COR-L47 (cell line): ENCODE measurements around the gene SLMAP.

Experiments used
- DNase-seq: peaks from one replicate; lab custom pipeline; 2025; lab: John Stamatoyannopoulos, UW

SLMAP gene, protein sequence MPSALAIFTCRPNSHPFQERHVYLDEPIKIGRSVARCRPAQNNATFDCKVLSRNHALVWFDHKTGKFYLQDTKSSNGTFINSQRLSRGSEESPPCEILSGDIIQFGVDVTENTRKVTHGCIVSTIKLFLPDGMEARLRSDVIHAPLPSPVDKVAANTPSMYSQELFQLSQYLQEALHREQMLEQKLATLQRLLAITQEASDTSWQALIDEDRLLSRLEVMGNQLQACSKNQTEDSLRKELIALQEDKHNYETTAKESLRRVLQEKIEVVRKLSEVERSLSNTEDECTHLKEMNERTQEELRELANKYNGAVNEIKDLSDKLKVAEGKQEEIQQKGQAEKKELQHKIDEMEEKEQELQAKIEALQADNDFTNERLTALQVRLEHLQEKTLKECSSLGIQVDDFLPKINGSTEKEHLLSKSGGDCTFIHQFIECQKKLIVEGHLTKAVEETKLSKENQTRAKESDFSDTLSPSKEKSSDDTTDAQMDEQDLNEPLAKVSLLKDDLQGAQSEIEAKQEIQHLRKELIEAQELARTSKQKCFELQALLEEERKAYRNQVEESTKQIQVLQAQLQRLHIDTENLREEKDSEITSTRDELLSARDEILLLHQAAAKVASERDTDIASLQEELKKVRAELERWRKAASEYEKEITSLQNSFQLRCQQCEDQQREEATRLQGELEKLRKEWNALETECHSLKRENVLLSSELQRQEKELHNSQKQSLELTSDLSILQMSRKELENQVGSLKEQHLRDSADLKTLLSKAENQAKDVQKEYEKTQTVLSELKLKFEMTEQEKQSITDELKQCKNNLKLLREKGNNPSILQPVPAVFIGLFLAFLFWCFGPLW

DNA sequence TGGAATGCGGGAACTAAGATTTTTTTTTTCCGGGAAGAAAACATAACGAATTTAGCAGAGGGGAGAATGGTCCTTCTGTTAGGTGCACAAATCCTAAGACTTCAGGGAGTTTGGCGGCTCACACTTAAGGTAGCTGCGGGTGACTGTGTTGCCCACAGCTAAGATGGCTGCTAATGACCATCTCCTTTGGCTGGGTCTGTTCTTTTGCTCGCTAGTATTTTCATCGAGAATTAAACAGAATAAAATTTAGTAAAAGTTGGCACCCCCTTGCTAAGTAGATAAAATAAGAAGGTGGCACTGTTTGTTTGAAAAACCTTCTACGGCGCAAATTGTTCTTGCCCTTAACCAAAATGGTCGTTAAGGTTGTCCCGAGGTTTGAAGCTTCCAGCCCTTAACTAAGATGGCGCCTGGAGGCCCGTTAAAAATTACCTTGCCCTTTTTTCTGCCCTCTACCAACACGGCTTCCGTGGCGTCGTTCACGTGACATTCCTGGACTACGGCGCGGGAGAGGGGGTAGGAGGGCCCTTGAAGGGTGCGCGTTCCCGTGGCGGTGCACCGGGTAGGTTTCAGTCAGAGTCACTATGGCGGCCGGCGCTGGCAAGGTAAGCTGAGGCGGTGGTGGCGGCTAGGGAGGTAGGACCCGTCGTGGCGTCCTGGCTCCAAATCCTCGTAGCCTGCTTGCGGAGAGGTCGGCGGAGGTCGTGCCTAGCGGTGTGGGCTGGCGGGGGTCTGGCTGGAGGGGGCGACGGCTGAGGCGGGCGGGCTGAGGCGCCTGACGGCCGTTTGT lies at the start of gene SLMAP:
TSS of gene SLMAP (plus strand) at position 569 of the 787 bp plus-strand sequence. CDS start 1,343 bp downstream, outside the sequence.
- DNase-seq, result peak; percentile 80

DNA sequence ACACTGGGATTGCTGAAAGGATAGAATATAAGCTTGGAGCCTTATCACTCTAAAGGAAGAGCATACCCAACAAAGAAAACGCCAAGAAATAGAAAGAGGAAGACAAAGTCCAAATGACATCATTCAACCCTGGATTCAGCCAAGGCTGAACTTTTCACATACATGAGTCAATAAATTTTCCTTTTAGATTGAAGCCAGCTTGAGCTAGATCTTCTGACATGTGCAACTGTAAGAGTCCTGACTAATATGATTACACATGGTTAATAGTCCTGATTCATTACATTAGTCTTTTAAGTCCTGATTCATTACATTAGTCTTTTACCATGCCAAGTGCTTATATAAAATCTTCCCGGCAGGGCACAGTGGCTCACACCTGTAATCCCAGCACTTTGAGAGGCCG lies 49.6 kb upstream of the SLMAP start:
- DNase-seq, result no peak

DNA sequence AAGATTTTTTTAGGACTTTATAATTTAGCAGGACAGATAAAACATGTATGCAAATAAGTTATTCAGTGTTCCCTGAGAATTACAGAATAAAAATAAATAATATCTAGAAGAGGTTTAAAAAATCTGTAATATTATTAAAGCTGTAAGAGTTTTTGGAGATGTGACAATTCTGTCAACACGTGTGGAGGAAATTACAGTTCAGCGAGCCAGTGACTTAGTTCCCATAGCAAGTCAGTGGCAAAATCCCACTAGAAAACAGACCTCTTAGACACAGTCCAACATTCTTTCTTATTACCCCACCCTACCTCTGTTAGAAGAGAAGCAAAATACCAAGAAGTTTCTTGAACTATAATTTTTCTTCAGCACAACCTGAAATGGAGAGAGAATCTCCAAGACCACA lies 47.1 kb upstream of the SLMAP start:
- DNase-seq, result no peak

DNA sequence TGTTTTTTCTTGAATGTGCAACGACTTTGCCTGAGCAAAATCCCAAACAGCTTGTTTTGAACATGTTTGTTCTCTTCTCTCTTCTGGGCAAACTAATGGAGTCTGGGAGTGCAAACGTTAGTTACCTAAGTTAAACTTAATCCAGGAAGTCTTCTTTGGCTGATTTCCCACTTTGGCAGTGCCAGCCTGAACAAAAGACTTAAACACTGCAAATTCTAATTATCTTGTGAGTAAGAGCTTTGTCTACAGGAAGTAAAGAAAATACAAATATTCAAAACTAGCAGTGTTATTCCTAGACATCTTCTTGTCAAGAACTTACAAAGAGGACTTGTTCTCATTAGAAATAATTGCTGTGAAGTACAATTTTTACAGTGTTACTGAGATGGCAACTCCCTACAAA lies 46.5 kb upstream of the SLMAP start:
- DNase-seq, result no peak

DNA sequence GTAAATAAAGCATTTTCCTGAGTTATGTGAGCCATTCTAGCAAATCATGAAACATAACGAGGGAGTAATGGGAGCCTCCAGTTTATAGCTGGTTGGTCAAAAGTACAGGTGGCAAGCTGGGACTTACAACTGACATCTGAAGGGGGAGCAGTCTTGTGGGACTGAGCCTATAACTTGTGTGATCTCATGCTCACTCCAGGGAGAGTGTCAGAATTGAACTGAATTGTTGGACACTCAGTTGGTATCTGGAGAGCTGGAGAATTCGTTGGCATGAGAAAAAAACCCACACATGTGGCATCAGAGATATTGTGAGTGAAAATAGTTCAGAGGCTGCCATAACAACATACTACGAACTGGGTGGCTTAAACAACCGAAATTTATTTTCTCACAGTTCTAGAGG lies 40.4 kb upstream of the SLMAP start:
- no peak for DNase-seq

DNA sequence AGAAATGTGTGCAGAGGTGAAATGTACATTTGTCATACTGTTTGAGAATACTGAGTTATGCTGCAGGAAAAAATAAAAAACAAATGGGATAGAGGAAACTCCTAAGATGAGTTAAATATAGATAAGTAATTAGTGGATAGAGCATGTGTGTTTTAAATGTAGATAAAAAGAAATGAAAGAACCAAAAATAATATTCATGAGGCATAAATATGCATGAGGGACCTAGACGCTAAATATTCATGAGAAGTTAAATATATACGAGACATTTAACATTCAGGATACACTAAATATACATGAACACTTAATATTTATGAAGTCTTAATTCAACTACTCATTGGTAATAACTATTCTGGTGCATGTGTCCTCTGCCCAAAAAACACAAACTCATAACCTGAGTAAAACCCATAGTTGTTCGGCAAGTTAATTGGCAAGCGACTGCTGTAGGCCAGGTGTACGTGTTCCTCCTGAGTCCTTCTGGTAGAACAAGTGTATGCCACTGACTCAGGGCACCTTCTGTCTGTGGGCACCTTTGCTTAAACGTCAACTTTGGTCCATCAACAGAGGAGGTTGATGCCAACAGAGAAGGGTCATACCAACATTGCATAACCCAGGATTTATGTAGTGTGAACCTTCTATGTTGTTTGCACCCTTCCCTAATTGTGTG lies 38.8 kb upstream of the SLMAP start:
- DNase-seq, result no peak

DNA sequence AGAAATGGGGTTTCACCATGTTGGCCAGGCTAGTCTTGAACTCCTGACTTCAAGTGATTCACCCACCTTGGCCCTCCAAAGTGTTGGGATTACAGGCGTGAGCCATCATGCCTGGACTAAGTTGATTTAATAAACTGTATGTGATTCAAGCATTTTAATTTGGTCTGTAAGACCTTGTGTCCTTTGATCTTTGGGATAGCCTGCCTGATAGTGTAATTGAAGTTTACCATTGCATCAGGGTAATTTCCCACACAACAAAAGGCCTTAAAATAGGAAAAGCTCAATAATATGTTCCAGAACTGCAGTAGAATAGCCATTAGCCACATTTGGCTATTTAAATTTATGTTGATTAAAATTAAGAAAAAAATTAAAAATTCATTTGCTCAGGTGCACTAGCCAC lies 38.0 kb upstream of the SLMAP start:
- no peak for DNase-seq

DNA sequence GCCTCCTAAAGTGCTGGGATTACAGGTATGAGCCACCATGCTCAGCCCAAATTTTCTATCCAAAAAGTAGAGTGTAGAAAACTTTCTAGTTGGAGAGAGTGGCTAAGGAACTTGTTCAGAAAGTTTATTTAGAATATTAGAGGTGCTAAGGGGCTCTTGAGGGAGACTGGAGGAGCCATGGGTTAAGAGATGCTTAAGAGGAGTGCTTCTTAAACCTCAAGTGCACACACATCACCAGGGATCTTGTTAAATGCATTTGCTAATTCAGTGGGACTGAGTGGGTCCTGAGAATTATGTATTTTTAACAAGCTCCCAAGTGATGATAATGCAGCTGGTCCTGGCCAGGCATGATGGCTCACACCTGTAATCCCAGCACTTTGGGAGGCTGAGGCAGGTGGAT lies 29.7 kb upstream of the SLMAP start:
- no peak for DNase-seq

DNA sequence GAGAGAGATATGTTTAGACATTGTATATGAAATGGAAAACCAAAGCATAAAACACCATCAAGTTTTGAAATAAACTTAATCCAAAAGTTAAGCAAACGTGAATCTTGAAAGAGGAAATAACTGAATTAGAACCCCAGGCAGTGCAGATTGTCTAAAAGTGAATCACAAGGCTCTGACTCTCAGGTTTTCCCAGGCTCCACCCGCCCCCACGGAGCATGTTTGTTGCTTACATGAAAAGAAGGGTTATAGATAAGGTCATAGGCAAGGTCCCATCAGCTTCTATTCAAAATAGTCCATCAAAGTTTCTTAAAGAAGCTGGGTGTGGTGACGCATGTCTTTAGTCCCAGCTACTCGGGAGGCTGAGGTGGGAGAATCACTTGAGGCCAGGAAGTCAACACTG lies 29.0 kb upstream of the SLMAP start:
- DNase-seq, result no peak

DNA sequence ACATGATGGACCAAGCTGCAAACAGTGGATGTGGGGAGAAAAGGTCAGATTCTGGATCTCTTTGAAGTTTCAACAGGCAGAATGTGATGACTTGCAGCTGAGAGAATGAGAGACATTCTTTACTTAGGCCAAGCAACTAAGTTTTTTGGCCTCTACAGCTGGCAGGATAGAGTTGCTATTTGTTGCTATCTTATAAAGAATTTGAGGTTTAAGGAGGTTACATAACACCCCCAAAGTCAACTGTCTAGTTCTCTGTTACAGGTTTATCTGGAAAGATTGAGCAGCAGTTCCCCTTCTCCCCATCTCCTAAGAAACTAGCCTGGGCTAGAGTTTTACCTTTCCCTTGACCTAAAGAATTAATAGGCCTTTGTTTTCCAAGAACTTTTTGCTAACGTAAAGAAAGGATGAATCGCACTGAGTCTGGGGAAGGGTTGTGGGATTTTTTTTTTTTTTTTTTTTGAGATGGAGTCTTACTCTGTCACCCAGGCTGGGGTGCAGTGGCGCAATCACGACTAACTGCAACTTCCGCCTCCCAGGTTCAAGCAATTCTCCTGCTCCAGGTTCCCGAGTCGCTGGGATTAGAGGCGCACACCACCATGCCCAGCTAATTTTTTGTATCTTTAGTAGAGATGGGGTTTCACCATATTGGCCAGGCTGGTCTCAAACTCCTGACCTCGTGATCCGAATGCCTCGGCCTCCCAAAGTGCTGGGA lies 26.6 kb upstream of the SLMAP start:
- DNase-seq, result no peak

DNA sequence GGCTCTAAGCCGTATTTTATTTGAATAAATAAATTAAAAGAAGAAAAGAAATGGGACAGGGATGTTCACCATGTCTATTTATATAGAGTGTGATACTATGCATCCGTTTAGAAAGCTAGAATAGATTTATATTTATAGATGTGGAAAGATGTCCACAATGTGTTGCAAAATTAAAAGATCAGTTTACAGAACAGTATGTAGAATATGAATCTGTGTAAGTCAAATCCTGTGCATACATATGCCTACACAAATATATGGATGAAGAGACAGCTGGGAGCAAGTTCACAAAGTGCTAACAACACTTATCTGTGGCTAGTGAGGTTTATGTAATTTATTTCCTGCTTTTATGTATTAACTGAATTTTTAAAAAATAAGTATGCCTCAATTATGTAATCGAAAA lies 25.4 kb upstream of the SLMAP start:
- DNase-seq, result no peak

DNA sequence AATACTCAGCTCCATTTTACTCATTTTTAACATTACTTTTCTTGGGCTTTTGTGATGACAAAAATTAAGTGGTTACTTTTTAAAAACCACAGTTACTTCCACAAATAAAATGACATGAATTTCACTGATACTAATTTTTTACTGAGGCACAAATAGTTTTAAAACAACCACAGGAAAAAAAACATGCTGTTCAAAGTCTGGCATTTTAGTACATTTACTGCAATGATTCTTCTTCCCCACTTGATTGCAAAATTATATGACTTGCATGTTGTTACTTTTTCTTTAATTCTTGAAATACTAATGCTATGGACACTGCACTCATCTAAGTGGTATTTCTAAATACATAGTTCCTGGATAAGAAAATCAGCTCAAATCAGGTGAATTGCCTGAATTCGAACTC lies 24.8 kb upstream of the SLMAP start:
- no peak for DNase-seq

DNA sequence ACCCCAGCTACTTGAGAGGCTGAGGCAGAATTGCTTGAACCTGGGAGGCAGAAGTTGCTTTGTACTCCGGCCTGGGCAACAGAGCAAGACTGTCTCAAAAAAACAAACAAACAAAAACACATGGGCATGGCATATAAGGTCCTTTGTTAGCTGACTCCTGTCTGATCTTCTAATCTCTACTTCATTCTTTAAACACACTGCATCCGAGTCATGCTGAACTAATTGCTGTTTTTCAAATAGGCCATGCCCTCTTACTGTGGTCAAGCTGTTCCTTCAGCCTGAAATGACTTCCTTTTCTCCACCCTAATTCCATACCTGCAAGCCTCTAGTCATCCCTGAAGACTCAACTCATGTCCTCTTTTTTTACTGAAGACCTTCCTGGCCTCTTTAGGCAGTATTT lies 22.3 kb upstream of the SLMAP start:
- no peak for DNase-seq

DNA sequence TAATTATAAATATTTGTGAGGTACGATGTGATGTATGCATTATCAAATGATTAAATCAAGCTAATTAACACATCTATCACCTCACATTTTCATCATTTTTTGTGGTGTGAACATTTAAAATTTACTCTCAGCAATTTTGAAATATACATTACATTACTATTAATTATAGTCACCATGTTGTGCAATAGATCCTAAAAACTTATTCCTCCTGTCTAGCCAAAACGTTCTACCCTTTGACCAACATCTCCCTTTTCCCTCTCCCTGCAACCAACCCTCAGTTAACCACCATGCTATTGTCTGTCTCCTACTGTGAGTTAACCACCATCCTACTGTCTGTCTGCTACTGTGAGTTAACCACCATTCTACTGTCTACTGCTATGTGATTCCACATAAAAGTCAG lies 20.7 kb upstream of the SLMAP start:
- no peak for DNase-seq

DNA sequence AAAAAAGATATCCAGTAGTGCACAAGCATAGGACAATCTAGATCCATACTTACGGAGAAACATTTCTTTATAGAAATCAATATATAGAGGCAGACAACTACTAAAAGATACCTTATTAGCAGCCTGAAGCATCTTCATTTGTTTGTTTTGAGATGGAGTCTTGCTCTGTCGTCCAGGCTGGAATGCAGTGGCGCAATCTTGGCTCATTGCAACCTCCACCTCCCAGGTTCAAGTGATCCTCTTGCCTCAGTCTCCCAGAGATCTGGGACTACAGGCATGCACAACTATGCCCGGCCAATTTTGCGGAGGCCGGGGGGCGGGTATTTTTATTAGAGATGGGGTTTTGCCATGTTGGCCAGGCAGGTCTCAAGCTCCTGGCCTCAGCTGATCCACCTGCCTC lies 18.3 kb upstream of the SLMAP start:
- no peak for DNase-seq

DNA sequence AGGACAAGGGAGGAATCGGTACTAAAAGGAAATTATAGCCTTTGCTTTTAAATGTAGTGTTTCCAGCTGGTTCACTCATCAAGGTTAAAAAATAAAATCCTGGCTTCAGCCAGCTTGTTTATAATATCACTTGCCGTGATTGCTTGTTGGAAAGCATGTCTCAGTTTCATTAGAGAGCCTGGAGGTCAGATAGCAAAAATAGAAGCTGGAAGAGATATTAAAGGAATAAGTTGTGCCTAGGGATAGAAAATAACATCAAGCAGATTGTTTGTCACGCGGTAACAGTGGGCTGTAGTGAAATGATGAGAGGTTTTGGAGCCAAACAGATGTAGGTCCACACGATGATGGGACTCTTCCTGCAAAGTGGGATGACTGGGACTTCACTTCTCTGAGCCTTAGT lies 17.7 kb upstream of the SLMAP start:
- DNase-seq, result no peak

DNA sequence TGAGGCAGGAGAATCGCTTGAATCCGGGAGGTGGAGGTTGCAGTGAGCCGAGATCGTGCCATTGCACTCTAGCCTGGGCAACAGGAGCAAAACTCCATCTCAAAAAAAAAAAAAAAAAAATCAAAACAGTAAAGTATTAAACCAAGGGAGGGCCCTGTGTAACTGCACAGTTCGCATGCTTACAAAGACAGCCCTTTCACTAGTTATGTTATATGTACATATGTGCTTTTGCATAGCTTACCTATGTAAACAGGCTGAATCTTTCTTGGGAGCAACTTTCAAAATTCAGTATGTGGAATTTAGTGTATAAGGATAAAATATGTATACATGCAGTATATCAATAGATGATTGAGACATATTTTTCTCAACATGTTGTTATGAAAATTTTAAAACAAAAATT lies 16.1 kb upstream of the SLMAP start:
- DNase-seq, result no peak

DNA sequence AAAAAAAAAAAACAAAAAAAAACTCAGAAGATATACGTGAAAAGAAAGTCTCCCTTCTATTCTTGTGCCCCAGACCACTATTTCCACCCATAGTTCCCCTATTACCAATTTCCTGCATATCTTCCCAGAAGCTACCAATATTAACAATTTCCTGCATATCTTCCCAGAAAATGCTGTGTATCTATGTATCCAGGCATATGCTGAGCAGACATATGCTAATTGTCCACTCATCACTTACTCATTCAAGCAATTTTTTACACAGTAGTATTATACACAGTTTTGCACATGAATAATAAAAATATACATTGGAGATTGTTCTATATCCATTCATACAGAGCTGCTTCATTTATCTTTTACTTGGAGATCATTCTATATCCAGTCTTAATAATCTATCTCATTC lies 12.6 kb upstream of the SLMAP start:
- DNase-seq, result no peak

DNA sequence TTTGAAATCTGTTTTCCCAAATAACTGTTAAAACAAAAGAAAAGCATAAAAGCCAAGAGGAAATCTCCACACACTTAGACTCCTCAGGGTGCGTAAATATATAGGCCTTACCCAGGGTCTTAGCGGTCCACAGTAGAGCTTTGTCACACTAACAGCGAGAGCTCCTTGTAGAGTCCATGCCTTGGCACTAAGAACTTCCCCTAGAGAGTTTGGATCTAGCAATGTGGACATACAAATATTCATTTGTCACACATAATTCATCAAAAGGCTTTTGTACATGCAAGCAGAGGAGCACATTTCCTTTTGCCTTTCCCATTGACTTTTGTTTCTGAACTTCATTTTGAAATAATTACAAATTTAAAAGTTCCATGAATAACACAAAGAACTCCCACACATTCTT lies 11.0 kb upstream of the SLMAP start:
- DNase-seq, result no peak

DNA sequence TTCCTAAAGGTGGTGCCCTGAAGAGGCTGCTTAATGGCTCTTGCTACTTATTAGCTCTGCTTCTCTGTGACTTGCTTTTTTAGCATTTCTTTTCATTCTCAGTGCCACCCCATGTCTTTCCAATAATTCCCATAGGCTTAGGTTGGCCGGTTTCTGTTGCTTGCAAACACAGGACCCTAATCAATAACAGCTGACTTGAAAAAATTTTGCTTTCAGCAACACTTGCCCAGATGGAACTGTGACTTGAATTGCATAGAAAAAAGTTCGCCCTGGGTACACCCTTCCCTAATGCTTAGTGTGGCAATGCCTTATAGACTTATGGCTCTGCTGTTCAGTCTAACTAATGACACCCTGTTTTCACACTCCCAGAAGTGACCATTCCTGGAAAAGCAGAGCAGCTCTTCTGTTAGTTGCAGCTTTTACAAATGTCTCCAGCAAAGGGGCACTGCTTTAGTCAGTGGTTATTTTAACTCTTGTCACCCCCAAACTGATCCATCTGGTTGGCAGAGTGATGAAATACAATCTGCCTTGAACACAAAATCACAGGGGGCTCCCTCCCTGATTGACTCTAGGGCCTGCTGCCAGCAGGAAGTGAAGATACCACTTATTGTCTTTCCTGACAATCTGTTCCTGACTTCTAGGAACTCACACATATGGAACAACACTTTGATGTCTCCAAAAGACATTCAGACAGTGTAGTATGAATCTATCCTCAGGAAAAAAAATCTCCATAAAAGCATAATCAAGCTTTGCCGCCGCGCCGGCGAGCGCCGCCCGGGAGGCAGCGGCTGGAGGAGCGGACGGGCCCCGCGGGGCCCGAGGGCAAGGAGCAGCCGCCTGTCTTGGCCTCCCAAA lies 9.7 kb upstream of the SLMAP start:
- no peak for DNase-seq
